Choroid plexus epithelial cell (primary cell): Measurements from ENCODE around the gene BAIAP2L2.
"Not testable (repeated sequence)": the region's sequence is repeated elsewhere in the genome, so short reads cannot be mapped to it uniquely, and the experiment has no call there.

Source experiments
- DNase-seq: peaks from one replicate; pipeline ENCODE4 v3.0.0-alpha.2; 2010; ENCODE audit warnings: low read depth
- H3K4me3 ChIP-seq: 2 replicates; pipeline ENCODE4 v1.5.1; 2011; ENCODE audit warnings: low read depth, mild to moderate bottlenecking, control low read depth, low read length, moderate library complexity
- TF ChIP-seq, protein P1 (sequence below): conservative IDR thresholded peaks from 2 replicates; pipeline ENCODE4 v1.5.1; 2011; ENCODE audit warnings: low read depth, mild to moderate bottlenecking, control low read depth, inconsistent platforms, low read length, moderate library complexity

BAIAP2L2 gene

DNA sequence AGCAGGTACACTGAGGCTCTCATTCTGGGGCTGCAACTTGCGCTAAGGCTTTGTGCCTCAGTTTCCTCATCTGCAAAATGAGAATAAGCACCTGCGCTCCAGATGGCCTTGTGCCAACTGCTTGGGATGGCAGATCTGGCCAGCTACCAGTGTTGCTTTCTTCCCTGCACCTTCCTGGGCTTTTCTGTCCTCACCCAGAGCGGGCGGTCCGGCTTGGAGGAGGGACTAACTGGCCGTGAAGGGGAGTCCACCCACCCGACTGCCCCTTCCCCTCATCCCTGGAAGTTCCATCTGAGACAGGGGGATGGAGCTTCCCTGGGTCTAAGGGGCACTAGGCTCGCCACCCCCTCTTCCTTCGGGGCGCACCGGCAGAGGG is 30.0 kb downstream of the BAIAP2L2 start:
- no peak for DNase-seq
- no peak overlapping the region for H3K4me3 ChIP-seq
- TF ChIP-seq, protein P1, sequence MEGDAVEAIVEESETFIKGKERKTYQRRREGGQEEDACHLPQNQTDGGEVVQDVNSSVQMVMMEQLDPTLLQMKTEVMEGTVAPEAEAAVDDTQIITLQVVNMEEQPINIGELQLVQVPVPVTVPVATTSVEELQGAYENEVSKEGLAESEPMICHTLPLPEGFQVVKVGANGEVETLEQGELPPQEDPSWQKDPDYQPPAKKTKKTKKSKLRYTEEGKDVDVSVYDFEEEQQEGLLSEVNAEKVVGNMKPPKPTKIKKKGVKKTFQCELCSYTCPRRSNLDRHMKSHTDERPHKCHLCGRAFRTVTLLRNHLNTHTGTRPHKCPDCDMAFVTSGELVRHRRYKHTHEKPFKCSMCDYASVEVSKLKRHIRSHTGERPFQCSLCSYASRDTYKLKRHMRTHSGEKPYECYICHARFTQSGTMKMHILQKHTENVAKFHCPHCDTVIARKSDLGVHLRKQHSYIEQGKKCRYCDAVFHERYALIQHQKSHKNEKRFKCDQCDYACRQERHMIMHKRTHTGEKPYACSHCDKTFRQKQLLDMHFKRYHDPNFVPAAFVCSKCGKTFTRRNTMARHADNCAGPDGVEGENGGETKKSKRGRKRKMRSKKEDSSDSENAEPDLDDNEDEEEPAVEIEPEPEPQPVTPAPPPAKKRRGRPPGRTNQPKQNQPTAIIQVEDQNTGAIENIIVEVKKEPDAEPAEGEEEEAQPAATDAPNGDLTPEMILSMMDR: peak; percentile 5

GRCh38 chr22:38079804-38080203 is 30.7 kb downstream of the BAIAP2L2 start:
- H3K4me3 ChIP-seq: no peak overlapping the region
- TF ChIP-seq, protein P1: no peak
- no peak for DNase-seq

DNA sequence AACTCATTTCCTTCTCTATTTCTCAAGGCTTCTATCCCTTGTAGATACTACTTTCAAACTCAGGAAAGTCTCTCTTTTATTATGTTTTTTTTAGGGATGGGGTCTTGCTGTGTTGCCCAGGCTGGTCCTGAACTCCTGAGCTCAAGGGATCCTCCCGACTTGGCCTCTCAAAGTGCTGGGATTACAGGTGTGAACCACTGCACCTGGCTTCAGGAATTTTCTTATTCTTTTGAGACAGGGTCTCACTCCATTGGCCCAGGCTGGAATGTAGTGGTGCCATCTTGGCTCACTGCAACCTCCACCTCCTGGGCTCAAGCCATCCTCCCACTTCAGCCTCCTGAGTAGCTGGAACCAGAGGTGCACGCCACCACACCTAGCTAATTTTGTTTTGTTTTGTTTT is 31.3 kb downstream of the BAIAP2L2 start:
- H3K4me3 ChIP-seq, DNase-seq: not testable (repeated sequence)

GRCh38 chr22:38078046-38078840 is 32.2 kb downstream of the BAIAP2L2 start:
- DNase-seq: no peak
- no peak overlapping the region for H3K4me3 ChIP-seq
- TF ChIP-seq, protein P1: no peak

DNA sequence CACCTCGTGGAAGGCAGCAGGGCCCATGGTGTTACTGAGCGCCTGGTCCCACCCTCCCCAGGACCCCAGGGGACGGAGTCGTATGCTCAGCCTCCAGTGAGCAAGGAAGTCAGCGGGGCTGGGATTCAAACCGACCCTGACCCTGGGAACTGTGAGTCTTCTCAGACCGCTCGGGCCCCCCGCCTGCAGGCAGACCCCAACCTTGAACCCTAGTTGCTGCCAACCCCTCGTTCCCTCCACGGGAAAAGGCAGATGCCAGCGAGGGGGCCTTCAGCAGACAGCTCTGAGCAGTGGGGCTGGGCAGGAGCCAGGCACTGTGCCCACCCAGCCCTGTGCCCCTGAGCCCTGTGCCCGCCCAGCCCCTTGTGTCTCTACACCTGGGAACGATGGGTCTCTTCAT is 32.9 kb downstream of the BAIAP2L2 start:
- no peak overlapping the region for H3K4me3 ChIP-seq
- no peak for DNase-seq
- TF ChIP-seq, protein P1: no peak

GRCh38 chr22:38077096-38077495 is 33.4 kb downstream of the BAIAP2L2 start:
- TF ChIP-seq, protein P1: no peak
- no peak overlapping the region for H3K4me3 ChIP-seq
- no peak for DNase-seq

GRCh38 chr22:38075961-38076360 is 34.5 kb downstream of the BAIAP2L2 start:
- no peak for DNase-seq
- H3K4me3 ChIP-seq: no peak overlapping the region
- TF ChIP-seq, protein P1: no peak
